Spleen (tissue), 11 donors: ENCODE data around the gene CFAP97. TPM values are rescaled to one million over a fixed set of nuclear protein-coding genes. Genes with fewer than 3 reads are reported as not detected.

ENCODE experiments used
- DNase-seq: peaks from one replicate; pipeline ENCODE4 v3.0.0-alpha.2; 2020
- H3K27ac ChIP-seq, 8 donors: fragments of 200-600 bp; sonication (generic) in 7 of 8; 1 replicate in 4 of 8; 2 replicates in 4 of 8; pipeline versions ENCODE4 v1.5.0 to v1.8.0; 2016 to 2021; ENCODE audit warnings: inconsistent platforms in 4 of 8, mild to moderate bottlenecking in 4 of 8, moderate library complexity in 1 of 8
- H3K27me3 ChIP-seq, 7 donors: fragments of 200-600 bp; sonication (generic) in 6 of 7; replicated peaks in 1 of 7; 1 replicate in 4 of 7; 2 replicates in 3 of 7; pipeline versions ENCODE4 v1.5.0 to v1.8.0; 2016 to 2021; ENCODE audit warnings: inconsistent platforms in 3 of 7, mild to moderate bottlenecking in 1 of 7
- H3K36me3 ChIP-seq, 6 donors: fragments of 200-600 bp; sonication (generic) in 5 of 6; 1 replicate in 4 of 6; 2 replicates in 2 of 6; pipeline versions ENCODE4 v1.5.0 to v1.8.0; 2016 to 2021; ENCODE audit warnings: inconsistent platforms in 2 of 6
- H3K4me1 ChIP-seq, 6 donors: fragments of 200-600 bp; sonication (generic) in 5 of 6; 1 replicate in 3 of 6; 2 replicates in 3 of 6; pipeline versions ENCODE4 v1.5.0 to v1.8.0; 2016 to 2021; ENCODE audit warnings: inconsistent platforms in 3 of 6
- H3K4me3 ChIP-seq, 8 donors: fragments of 200-600 bp; sonication (generic) in 7 of 8; 1 replicate in 4 of 8; 2 replicates in 4 of 8; pipeline versions ENCODE4 v1.5.0 to v1.8.0; 2016 to 2021; ENCODE audit warnings: inconsistent platforms in 4 of 8, mild to moderate bottlenecking in 4 of 8, moderate library complexity in 2 of 8
- H3K9me3 ChIP-seq, 8 donors: fragments of 200-600 bp; sonication (generic) in 7 of 8; 1 replicate in 4 of 8; 2 replicates in 4 of 8; pipeline versions ENCODE4 v1.5.0 to v1.8.0; 2016 to 2021; ENCODE audit warnings: inconsistent platforms in 4 of 8
- CTCF ChIP-seq, 11 experiments: fragments of 200-600 bp in 7 of 11; fragments of 450-650 bp in 4 of 11; sonication (generic) in 4 of 11; IDR thresholded peaks in 8 of 11; conservative IDR thresholded peaks in 3 of 11; 1 replicate in 7 of 11; 2 replicates in 4 of 11; pipeline versions ENCODE4 v1.4.0 to v1.8.0; 2016 to 2021; ENCODE audit warnings: antibody characterized with exemption in 11 of 11, inconsistent platforms in 4 of 11, mild to moderate bottlenecking in 1 of 11
- POLR2A ChIP-seq, 3 donors: fragments of 450-650 bp; IDR thresholded peaks; one replicate each; pipeline ENCODE4 v1.5.1; 2017; ENCODE audit warnings: antibody characterized with exemption in 3 of 3, mild to moderate bottlenecking in 1 of 3
- POLR2AphosphoS5 ChIP-seq, 3 donors: sonication (generic); formaldehyde crosslinking; IDR thresholded peaks; one replicate each; pipeline ENCODE4 v1.5.1; 2017; ENCODE audit warnings: antibody characterized with exemption in 3 of 3
- WGBS, 5 donors: extraction: QIAGEN DNeasy Blood & Tissue Kit in 3 of 5; methylation state at CpG; one replicate each; pipeline versions ENCODE4 v1.1.5 to v1.1.7; 2013 to 2018; 5-methylcytosine and 5-hydroxymethylcytosine counted together
- intact Hi-C: fragments of 100-400 bp; cut with DNase I; formaldehyde crosslinking; loops from one replicate; pipeline ENCODE4 v1.15.0; 2023; ENCODE audit warnings: low total_unique reads
- polyA plus RNA-seq, 3 donors: library from polyadenylated mRNA; stranded (reverse); fragments of 200-250 nt; gene quantifications; one replicate each; pipeline ENCODE4 v1.2.1, GENCODE V29; 2013
- total RNA-seq, 7 donors: library from RNA; depleted of rRNA in 3 of 7; stranded (reverse); fragments of >200 nt in 3 of 7; fragmentation: NEBNext Ultra II Directional in 4 of 7; extraction: Animal tissue kit (Norgen Biotek cat#: 25700) in 4 of 7; gene quantifications; one replicate each; pipeline versions ENCODE4 v1.1.0 to v1.2.1, GENCODE V29; 2016 to 2021
- donor health status: healthy with polysubstance abuse.
- donor health status: DM: no; HTN: no; CAD: no; lungs with moderate emphysema.
- donor health status: DM: no; HTN: no; CAD: no.
- donor health status: Bipolar disorder and iron deficiency.
- donor health status: healthy.
- donor health status: DM: no; HTN: no; CAD: no.
- donor health status: DM: yes; HTN: yes; CAD: no.

The CFAP97 gene
- total and polyA plus RNA-seq, 10 donors: 4.8 to 48.6 (median 39.0) TPM

GRCh38 chr4:185219551-185220344, 15.9 kb upstream of the CFAP97 start:
- Histone ChIP-seq H3K9me3 (no peaks in the 10 kb centered on the region), H3K4me3 (no peak overlapping the region), H3K4me1 (peaks cover 2 to 54% (median 29%) of the 10 kb centered on the region in 6 donors), H3K36me3 (no peaks in the 10 kb centered on the region), H3K27me3 (no peaks in the 10 kb centered on the region), H3K27ac (peak overlapping the region in 6 of 8 donors; percentile 1 to 64 (median 52))
- no peak for DNase-seq
- WGBS, 5 donors: 26 to 42% (median 41%) methylated on average over 3 of the region's 3 CpGs
- intact Hi-C loops: no loop called here
- TF ChIP-seq POLR2A (IDR thresholded peaks at IDR 0.05) (no peak), CTCF (IDR thresholded peaks at IDR 0.05 in 8 of 11, conservative IDR thresholded peaks at IDR 0.05 in 3 of 11) (no peak), POLR2AphosphoS5 (IDR thresholded peaks at IDR 0.05) (no peak)

GRCh38 chr4:185218312-185218711, 14.5 kb upstream of the CFAP97 start:
- Histone ChIP-seq H3K4me3 (no peak overlapping the region), H3K9me3 (no peaks in the 10 kb centered on the region), H3K27ac (no peak overlapping the region), H3K4me1 (peaks cover 9 to 68% (median 33%) of the 10 kb centered on the region in 6 donors), H3K27me3 (no peaks in the 10 kb centered on the region), H3K36me3 (no peaks in the 10 kb centered on the region)
- intact Hi-C loops: no loop called here
- DNase-seq: no peak
- TF ChIP-seq POLR2A (IDR thresholded peaks at IDR 0.05) (no peak), POLR2AphosphoS5 (IDR thresholded peaks at IDR 0.05) (no peak), CTCF (IDR thresholded peaks at IDR 0.05 in 8 of 11, conservative IDR thresholded peaks at IDR 0.05 in 3 of 11) (no peak)
- 93 to 100% (median 97%) methylated on average over 2 of the region's 2 CpGs for WGBS, 5 donors

- Histone ChIP-seq H3K36me3 (no peaks in the 10 kb centered on the region), H3K4me3 (no peak overlapping the region), H3K27ac (peak overlapping the region in 1 of 8 donors; percentile 62), H3K9me3 (no peaks in the 10 kb centered on the region), H3K4me1 (peaks cover 15 to 76% (median 41%) of the 10 kb centered on the region in 6 donors), H3K27me3 (no peaks in the 10 kb centered on the region)
- TF ChIP-seq CTCF (IDR thresholded peaks at IDR 0.05 in 8 of 11, conservative IDR thresholded peaks at IDR 0.05 in 3 of 11) (no peak), POLR2A (IDR thresholded peaks at IDR 0.05) (no peak), POLR2AphosphoS5 (IDR thresholded peaks at IDR 0.05) (no peak)
- intact Hi-C loops: no loop called here
- 79 to 90% (median 84%) methylated on average over 6 of the region's 6 CpGs for WGBS, 5 donors
- DNase-seq: no peak
Observed at GRCh38 chr4:185217408-185217975, 13.7 kb upstream of the CFAP97 start.

- H3K36me3 ChIP-seq: no peaks in the 10 kb centered on the region
- no peak overlapping the region for H3K4me3 ChIP-seq
- TF ChIP-seq CTCF (IDR thresholded peaks at IDR 0.05 in 8 of 11, conservative IDR thresholded peaks at IDR 0.05 in 3 of 11) (no peak), POLR2AphosphoS5 (IDR thresholded peaks at IDR 0.05) (no peak), POLR2A (IDR thresholded peaks at IDR 0.05) (no peak)
- intact Hi-C loops: no loop called here
- H3K27me3 ChIP-seq: peaks cover 0 to 5% (median 0%) of the 10 kb centered on the region in 7 donors
- no peak for DNase-seq
- H3K9me3 ChIP-seq: no peaks in the 10 kb centered on the region
- H3K27ac ChIP-seq: peak overlapping the region in 1 of 8 donors; percentile 0
- WGBS, 5 donors: 89 to 97% (median 90%) methylated on average over 2 of the region's 2 CpGs
- peaks cover 27 to 93% (median 60%) of the 10 kb centered on the region in 6 donors for H3K4me1 ChIP-seq
Observed at GRCh38 chr4:185215261-185215660, 11.5 kb upstream of the CFAP97 start.
